ENCODE results near the gene CLOCK.

DNA sequence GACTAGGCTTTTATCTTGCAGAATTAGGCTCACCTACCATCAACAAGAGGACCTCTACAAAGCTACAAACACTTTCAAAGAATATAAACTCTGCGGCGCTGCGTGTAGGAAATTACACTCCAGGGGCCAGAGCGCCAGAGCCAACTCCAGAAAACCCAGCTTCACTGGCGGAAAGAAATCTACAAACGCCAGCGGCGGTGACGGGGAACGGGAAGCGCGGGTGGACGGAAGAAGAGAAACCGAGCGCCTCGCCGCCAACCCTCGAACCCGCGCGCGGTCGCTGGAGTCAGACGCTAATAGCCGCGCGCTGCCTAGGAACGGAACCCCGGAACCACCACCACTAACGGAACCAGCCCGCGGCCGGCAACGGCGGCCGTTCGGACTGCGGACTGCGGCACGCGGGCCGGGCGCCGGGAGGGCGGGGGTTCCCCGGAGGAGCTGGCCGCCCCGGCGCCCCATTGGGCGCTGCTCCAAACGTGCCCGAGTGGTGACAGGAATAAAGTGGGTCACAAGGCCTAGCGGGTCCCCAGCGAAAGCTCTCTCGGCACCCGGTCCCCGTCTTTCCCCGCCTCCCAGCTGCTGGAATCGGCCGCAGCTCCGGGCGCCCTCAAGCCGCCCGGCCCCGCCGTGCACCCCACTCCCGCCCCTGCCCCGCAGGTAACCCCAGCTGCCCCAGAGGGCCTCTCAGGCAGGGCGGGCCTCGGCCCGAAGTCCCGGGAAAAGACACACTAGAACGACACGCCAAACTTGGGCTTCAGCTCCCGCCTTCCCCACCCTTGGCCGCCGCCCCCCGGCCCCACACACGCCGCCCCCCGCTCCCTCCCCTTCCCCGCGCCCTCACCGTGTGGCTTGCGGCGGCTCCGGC lies 836 bp downstream of the CLOCK start:
- TF ChIP-seq, protein P1, sequence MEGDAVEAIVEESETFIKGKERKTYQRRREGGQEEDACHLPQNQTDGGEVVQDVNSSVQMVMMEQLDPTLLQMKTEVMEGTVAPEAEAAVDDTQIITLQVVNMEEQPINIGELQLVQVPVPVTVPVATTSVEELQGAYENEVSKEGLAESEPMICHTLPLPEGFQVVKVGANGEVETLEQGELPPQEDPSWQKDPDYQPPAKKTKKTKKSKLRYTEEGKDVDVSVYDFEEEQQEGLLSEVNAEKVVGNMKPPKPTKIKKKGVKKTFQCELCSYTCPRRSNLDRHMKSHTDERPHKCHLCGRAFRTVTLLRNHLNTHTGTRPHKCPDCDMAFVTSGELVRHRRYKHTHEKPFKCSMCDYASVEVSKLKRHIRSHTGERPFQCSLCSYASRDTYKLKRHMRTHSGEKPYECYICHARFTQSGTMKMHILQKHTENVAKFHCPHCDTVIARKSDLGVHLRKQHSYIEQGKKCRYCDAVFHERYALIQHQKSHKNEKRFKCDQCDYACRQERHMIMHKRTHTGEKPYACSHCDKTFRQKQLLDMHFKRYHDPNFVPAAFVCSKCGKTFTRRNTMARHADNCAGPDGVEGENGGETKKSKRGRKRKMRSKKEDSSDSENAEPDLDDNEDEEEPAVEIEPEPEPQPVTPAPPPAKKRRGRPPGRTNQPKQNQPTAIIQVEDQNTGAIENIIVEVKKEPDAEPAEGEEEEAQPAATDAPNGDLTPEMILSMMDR (IDR thresholded peaks at IDR 0.05; ENCODE audit: low read depth, low read length, poor library complexity, severe bottlenecking): no peak
- TF ChIP-seq EZH2phosphoT487 (IDR thresholded peaks at IDR 0.05; ENCODE audit: borderline replicate concordance, low read length): no peak

Data from DOHH2 (cell line).